ENCODE measurements around the gene GDPD5. TPM values are rescaled to one million over a fixed set of nuclear protein-coding genes. Genes with fewer than 3 reads are reported as not detected.
A peak's percentile ranks its signal among the peaks of the same experiment; 100 is the strongest.

GDPD5 gene
- total and polyA plus RNA-seq, 9 of the 15 experiments (the other 6 are each of a cell fraction or from before 2014, with no cell fraction given) = 0.32 to 27.3 (median 8.0) TPM

DNA sequence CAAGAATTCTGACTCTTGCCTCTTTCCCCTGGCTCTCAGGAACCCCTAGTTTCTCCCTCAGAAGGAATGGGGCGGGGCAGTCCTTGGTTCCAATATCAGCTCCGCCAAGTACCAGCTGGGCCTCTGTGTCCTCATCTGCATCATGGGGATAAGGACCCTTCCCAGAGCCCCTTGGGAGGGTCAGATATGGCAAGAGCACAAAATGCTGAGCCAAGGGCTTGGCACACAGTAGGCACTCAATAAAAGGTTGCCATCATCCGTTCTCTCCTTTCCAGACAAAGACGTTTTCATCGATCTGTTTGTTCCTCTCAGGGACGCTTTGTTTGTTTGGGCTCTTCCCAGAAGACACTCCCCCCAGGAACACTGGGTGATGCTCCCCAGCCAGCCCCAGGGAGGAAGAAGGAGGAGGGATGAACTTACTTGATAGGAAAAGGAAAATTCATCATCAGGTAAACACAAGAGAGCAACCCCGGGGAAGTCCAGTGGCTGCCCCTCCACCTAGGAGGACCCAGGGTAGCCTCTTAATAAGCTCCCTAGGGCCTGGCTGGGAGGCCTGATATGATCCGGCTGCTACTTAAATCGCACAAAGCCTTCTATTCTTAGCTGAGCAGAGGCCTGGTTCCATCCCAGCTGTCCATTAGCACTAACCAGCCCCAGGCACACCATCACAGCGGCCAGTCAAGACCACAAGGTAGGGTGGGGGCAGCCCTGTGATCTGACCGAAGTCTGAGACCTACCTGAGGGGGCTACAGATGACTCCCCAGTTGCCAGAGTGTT, 19.6 kb downstream of the GDPD5 start:
- Histone ChIP-seq H3K4me2 (ENCODE audit: insufficient read depth, low read length) (no peak overlapping the region), H3K4me3 (no peak overlapping the region), H3K9me3 (replicated peaks; ENCODE audit: control insufficient read depth, insufficient read depth, low read depth, low read length) (no peaks in the 10 kb centered on the region), H3K36me3 (ENCODE audit: control insufficient read depth, insufficient read depth, low read length) (no peaks in the 10 kb centered on the region), H3K27ac (ENCODE audit: extremely low read depth, low read depth, low read length) (no peak overlapping the region), H3K9ac (ENCODE audit: insufficient read depth in 1 of 2, low read depth in 2 of 2, low read length in 2 of 2) (peak overlapping the region in 1 of 2 experiments; percentile 67; a peak in 1 of 4 replicates), H3K9me1 (ENCODE audit: control insufficient read depth, insufficient read depth, low read length) (no peaks in the 10 kb centered on the region), H2AFZ (ENCODE audit: low read depth, low read length) (no peak overlapping the region), H3K79me2 (ENCODE audit: control insufficient read depth, insufficient read depth, low read length) (no peaks in the 10 kb centered on the region), H3K4me1 (replicated peaks in 1 of 2; ENCODE audit: control insufficient read depth in 2 of 2, insufficient read depth in 2 of 2, low read length in 2 of 2) (peaks cover 24 to 40% of the 10 kb centered on the region in 2 experiments), H4K20me1 (replicated peaks; ENCODE audit: control insufficient read depth, insufficient read depth, low read length) (no peaks in the 10 kb centered on the region; the same call in 1 of the 2 replicates), H3K27me3 (ENCODE audit: control insufficient read depth in 2 of 2, insufficient read depth in 2 of 2, low read length in 2 of 2) (no peaks in the 10 kb centered on the region)
- POLR2A ChIA-PET = interaction anchor here (0.6 to 1.0 kb wide), 5 partner anchors 10 to 360 kb away, joined by 3 to 4 read pairs (median 3); no protein-coding TSS in a partner anchor
- in situ Hi-C loops (cut with MboI) = no loop called here
- no TSS peak for BruUV-seq (replicated peaks)
- CTCF ChIA-PET (ENCODE audit: low intra/inter-chr PET ratio) = no interaction called here
- FAIRE-seq = no peak
- TF ChIP-seq CGGBP1 (CRISPR knock-in tag; IDR thresholded peaks at IDR 0.05) (no peak), TCF3 (CRISPR knock-in tag; IDR thresholded peaks at IDR 0.05) (no peak), SAFB (IDR thresholded peaks at IDR 0.05; ENCODE audit: borderline replicate concordance, low read depth, low read length) (no peak), ASH1L (IDR thresholded peaks at IDR 0.05; ENCODE audit: borderline replicate concordance, low read depth, partially characterized antibody) (no peak), ZKSCAN1 (IDR thresholded peaks at IDR 0.05; ENCODE audit: low read depth, low read length) (peak; percentile 67; the same call in 1 of the 2 replicates), E2F5 (CRISPR knock-in tag; IDR thresholded peaks at IDR 0.05) (no peak)
- TF ChIP-seq, protein P1, sequence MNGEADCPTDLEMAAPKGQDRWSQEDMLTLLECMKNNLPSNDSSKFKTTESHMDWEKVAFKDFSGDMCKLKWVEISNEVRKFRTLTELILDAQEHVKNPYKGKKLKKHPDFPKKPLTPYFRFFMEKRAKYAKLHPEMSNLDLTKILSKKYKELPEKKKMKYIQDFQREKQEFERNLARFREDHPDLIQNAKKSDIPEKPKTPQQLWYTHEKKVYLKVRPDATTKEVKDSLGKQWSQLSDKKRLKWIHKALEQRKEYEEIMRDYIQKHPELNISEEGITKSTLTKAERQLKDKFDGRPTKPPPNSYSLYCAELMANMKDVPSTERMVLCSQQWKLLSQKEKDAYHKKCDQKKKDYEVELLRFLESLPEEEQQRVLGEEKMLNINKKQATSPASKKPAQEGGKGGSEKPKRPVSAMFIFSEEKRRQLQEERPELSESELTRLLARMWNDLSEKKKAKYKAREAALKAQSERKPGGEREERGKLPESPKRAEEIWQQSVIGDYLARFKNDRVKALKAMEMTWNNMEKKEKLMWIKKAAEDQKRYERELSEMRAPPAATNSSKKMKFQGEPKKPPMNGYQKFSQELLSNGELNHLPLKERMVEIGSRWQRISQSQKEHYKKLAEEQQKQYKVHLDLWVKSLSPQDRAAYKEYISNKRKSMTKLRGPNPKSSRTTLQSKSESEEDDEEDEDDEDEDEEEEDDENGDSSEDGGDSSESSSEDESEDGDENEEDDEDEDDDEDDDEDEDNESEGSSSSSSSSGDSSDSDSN (IDR thresholded peaks at IDR 0.05; ENCODE audit: borderline replicate concordance in 1 of 2, low read depth in 2 of 2, low read length in 2 of 2) = no peak
- intact Hi-C loops (cut with micrococcal nuclease) = no loop called here
- DNase-seq (ENCODE audit: extremely low read depth in 1 of 4, low spot score in 3 of 4) = no peak
- 60% methylated on average over 11 of the region's 11 CpGs for WGBS (ENCODE audit: insufficient coverage, low coverage, missing lambda C conversion rate)
- ATAC-seq = peak; percentile 23; the same call in 1 of the 3 replicates
